HepG2 (cell line): ENCODE measurements around the gene C1orf21.

ENCODE experiments used
- ATF7 ChIP-seq, 2 experiments: fragments of 450-650 bp in 1 of 2; sonication (generic) in 1 of 2; formaldehyde crosslinking in 1 of 2; IDR thresholded peaks; 2 replicates each; pipeline versions ENCODE4 v1.4.0 to v1.6.1; 2016 to 2020; ENCODE audit warnings: antibody characterized with exemption in 1 of 2, mild to moderate bottlenecking in 1 of 2, missing genetic modification reagents in 1 of 2
- CTCF ChIP-seq: sonication (generic); formaldehyde crosslinking; IDR thresholded peaks from 2 replicates; pipeline ENCODE4 v1.5.0; 2020; ENCODE audit warnings: mild to moderate bottlenecking, missing genetic modification reagents, moderate library complexity
- FOXK1 ChIP-seq: sonication (generic); formaldehyde crosslinking; IDR thresholded peaks from 2 replicates; pipeline ENCODE4 v1.4.0; 2020; ENCODE audit warnings: low read depth, missing genetic modification reagents, borderline replicate concordance
- HNRNPLL ChIP-seq: fragments of 200-400 bp; formaldehyde crosslinking; IDR thresholded peaks from 2 replicates; pipeline ENCODE4 v1.6.1; 2017; ENCODE audit warnings: mild to moderate bottlenecking, low read depth, low read length; ENCODE audit not compliant: poor library complexity, severe bottlenecking
- RAD21 ChIP-seq: fragments of 450-650 bp; formaldehyde crosslinking; IDR thresholded peaks from 2 replicates; pipeline ENCODE4 v1.5.0; 2020; ENCODE audit warnings: mild to moderate bottlenecking
- REST ChIP-seq, 2 experiments: IDR thresholded peaks; 2 replicates each; pipeline ENCODE4 v1.6.1; 2011 to 2012; ENCODE audit warnings: low read length in 2 of 2, borderline replicate concordance in 1 of 2, low read depth in 1 of 2, mild to moderate bottlenecking in 1 of 2, moderate library complexity in 1 of 2
- TAF1 ChIP-seq: sonication (generic); formaldehyde crosslinking; IDR thresholded peaks from 2 replicates; pipeline ENCODE4 v1.4.0; 2020; ENCODE audit warnings: missing genetic modification reagents
- ZNF441 ChIP-seq: sonication (generic); formaldehyde crosslinking; IDR thresholded peaks from 2 replicates; pipeline ENCODE4 v1.7.0; 2021; ENCODE audit warnings: missing genetic modification reagents, borderline replicate concordance
- ZNF513 ChIP-seq: sonication (generic); formaldehyde crosslinking; conservative IDR thresholded peaks from 2 replicates; pipeline ENCODE4 v1.5.0; 2020; ENCODE audit warnings: missing genetic modification reagents

- TF ChIP-seq REST (IDR thresholded peaks at IDR 0.05; ENCODE audit: borderline replicate concordance in 1 of 2, low read depth in 1 of 2, low read length in 2 of 2), result no peak
- TF ChIP-seq ZNF441, result no peak
- TF ChIP-seq TAF1, result no peak
- TF ChIP-seq RAD21 (CRISPR knock-in tag), result no peak
- no peak for TF ChIP-seq ATF7 (IDR thresholded peaks at IDR 0.05)
- no peak for TF ChIP-seq ATF7 (CRISPR knock-in tag; IDR thresholded peaks at IDR 0.05)
- no peak for TF ChIP-seq FOXK1 (CRISPR knock-in tag)
- TF ChIP-seq HNRNPLL, result no peak
- no peak for TF ChIP-seq ZNF513 (CRISPR knock-in tag)
- no peak for TF ChIP-seq CTCF (CRISPR knock-in tag)
Measured at GRCh38 chr1:184387476-184388318, 868 bp downstream of the C1orf21 start.
